Renal cortex interstitium (tissue), 11 donors: ENCODE results near the gene TMEM236. TPM values are rescaled to one million over a fixed set of nuclear protein-coding genes. Genes with fewer than 3 reads are reported as not detected.

Experiments
- DNase-seq, 11 donors: peaks; one replicate each; pipeline ENCODE4 v3.0.0-alpha.2; 2013; ENCODE audit warnings: low read depth in 9 of 11, low spot score in 4 of 11; ENCODE audit errors: extremely low read depth in 1 of 11
- polyA plus RNA-seq, 3 donors: library from polyadenylated mRNA; unstranded; fragments of 120-200 nt; gene quantifications; one replicate each; pipeline ENCODE4 v1.2.1, GENCODE V29; 2013; ENCODE audit not compliant: insufficient read length in 3 of 3

The TMEM236 gene
- polyA plus RNA-seq, 3 donors: 0.20 to 0.34 (median 0.29) TPM

GRCh38 chr10:17736223-17736622 lies 15.8 kb upstream of the TMEM236 start:
- no peak for DNase-seq

DNA sequence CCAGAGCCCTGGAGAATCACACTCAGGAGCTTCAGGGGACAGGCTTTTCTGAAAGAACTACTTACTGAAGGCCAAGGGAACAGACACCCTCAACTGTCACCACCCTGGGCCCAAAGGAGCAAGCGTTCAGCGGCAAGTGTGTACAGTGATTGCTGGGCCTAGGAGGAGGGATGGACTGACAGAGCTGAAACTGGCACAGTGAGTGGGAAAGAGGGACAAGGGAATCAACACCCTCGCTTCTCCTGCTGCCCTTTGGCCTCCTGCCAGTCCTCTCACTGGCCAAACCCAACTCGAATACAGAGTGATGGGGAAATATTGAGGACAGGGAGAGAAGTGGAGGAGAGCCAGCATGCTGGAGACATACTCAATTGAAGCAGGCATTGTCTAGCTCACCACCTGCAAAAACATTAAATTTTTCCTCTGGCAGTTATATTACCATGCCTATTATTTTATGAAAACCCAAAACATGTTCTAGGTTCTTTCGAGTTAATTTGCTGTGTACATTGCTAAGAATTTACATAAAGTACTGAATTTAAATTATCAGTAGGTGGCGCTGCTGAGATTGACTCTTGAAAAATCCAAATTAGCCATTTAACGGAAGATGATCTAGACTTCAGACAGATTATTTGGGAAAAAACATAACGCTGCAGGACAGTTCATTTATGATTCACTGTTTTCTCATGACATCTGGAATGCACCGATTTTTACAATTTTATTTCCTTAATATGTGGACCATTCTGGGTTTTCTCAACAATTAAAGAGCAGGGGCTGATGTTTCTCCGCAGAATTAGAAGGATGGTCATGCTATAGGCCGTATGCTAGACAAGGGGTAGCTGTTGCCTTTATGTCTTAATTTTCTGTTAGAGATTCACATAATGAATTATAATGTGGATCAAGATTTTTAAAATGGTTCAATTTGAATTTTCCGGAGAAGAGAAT lies 14.7 kb upstream of the TMEM236 start:
- DNase-seq: peak in 2 of 11 donors; percentile 16 to 25

DNA sequence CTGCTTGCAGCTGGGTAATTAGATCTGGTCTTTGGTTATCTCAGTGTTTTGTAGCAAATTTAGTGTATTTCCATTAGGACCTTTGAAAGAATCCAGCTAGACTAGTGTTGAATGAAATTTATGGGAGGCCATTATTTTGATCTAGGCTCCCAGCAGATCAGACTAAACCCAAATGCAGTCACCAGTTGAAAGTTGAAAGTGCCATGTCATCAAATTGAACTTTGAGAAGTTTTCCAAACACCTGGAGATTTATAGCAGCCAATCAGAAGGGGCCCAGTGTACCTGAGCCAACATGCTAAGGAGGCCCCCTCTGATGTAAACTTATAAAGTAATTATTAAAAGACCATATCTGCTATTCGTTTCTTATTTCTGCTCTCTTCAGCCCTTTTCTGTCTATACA lies 11.3 kb upstream of the TMEM236 start:
- DNase-seq: no peak

- peak in 5 of 11 donors; percentile 10 to 23 (median 20) for DNase-seq
Observed at GRCh38 chr10:17742918-17743317, 9.1 kb upstream of the TMEM236 start.

DNA sequence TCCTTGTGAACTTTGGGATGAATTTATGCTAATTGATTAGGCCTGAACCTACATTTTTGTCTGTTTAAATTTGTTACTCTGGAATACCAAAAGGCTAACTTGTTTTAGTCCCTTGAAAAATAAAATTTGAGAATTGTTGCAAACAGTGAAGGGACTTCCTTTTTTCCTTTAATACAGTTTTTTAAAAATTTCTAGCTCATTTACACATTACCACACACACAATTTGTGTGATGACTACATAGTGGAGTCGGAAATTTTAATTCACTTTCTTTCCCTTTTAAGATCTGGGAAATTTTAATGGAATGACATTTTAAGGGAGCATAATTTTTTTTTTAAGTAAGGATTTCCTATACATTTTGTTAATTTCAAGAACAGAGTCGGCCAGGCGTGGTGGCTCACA lies 8.6 kb upstream of the TMEM236 start:
- no peak for DNase-seq

- no peak for DNase-seq
Observed at GRCh38 chr10:17744341-17744861, 7.6 kb upstream of the TMEM236 start.

DNA sequence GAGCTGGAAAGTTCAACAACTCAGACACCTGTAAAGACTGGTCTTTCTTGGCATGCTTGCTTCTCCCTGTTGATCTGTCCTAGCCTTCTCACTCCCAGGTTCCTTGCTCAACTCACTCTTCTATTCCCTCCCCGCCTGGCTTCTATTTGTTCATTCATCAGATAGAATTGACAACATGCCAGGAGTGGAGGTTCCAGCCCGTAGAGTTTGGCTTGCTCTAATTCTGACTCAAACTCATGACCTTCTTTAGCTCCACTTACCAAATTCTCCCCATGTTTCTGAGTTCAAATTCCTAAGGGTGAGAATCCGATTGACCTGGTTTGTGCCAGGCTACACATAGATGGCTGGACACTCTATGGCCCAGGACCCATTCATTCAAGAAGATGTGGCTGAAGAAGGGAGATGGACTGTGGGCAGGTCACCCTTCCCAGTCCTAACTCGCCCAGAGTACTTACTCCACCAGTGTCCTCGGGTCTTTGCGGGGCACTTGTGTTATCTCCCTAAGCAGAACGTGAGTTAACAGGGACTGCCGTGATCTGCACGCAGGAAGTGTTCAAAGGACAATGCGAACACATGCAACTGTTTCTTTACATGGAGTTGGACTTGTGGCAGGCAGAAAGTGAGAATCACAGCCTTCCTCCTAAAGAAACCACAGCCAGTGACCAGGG lies 4.0 kb upstream of the TMEM236 start:
- DNase-seq: no peak

DNA sequence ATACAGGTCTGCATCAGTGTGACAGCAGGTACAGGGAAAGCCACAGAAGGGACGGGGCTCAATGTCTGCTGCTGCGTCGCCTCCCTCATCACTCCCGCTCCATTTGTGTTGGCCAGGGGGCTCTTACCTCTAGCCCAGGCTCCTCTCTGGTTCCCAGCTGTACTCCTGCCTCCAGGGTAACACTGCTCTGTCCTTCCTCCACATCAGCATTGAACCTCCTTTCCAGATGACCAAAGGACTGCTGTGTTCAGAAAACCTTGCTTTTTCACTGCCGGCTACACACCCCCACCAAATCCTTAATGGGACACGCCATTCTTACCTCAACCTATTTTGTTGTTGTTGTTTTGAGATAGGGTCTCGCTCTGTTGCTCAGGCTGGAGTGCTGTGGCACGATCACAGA lies 2.1 kb upstream of the TMEM236 start:
- DNase-seq: no peak

GRCh38 chr10:17756557-17757217 lies 4.7 kb downstream of the TMEM236 start:
- no peak for DNase-seq

GRCh38 chr10:17758200-17758599 lies 6.2 kb downstream of the TMEM236 start:
- DNase-seq: no peak

DNA sequence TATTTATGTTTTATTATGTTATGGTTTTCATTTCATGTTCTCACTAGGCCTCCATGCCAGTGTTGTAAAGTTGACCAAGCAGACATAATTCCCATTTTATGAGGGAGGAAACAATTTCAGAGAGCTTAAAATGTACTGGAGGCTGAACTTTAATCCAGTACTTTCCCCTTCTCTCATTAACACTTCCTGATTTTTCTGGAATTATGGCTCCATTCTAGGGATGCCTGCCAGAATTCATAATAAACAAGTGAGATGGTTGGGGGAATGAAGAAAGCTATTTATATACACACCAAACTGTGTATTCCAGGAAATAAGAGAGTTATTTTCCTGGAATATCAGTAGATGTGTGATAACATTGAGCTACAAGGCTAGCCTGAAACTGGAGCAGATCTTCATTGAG lies 6.9 kb downstream of the TMEM236 start:
- DNase-seq: no peak

GRCh38 chr10:17764142-17764541 lies 12.1 kb downstream of the TMEM236 start:
- no peak for DNase-seq

GRCh38 chr10:17765602-17766001 lies 13.6 kb downstream of the TMEM236 start:
- no peak for DNase-seq

- no peak for DNase-seq
Observed at GRCh38 chr10:17766731-17767130, 14.7 kb downstream of the TMEM236 start.

GRCh38 chr10:17768496-17768895 lies 16.5 kb downstream of the TMEM236 start:
- no peak for DNase-seq

DNA sequence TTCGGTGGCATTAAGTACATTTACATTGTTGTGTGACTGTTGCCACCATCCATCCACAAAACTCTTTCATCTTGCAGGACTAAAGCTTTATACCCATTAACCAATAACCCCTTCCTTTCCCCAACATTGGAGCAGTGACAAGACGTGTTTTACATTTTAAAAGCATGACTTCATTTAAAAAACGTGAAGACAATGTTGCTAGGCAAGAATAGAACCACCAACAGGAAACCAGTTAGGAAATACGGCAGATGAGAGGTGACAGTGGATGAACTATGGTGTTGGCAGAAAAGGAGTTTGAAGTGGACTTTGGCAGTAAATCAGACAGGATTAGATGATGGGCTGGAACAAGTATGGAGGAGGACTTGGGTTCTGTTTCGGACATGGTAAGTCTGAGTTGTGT lies 17.0 kb downstream of the TMEM236 start:
- no peak for DNase-seq

- DNase-seq: no peak
Observed at GRCh38 chr10:17771017-17771416, 19.0 kb downstream of the TMEM236 start.

DNA sequence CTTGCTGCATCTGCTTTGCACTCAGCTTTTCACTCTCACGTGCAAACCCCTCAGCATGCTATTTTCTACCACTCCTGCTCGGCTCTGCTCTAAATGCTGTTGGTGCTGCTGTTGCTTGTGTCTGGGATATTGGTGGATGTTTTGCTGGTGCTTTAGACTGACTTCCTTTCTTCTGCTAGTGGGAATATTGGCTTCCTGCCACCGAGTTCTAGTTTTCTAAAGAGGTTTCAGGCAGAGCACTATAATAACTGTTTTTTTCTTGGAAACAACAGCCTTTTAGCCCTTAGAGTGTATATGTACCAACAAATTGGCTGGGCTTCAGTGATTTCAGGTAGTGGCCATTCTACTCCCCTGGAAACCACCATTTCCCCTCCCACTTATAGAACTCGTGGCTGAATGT lies 27.8 kb downstream of the TMEM236 start:
- no peak for DNase-seq

- DNase-seq: no peak
Observed at GRCh38 chr10:17780727-17781126, 28.7 kb downstream of the TMEM236 start.

DNA sequence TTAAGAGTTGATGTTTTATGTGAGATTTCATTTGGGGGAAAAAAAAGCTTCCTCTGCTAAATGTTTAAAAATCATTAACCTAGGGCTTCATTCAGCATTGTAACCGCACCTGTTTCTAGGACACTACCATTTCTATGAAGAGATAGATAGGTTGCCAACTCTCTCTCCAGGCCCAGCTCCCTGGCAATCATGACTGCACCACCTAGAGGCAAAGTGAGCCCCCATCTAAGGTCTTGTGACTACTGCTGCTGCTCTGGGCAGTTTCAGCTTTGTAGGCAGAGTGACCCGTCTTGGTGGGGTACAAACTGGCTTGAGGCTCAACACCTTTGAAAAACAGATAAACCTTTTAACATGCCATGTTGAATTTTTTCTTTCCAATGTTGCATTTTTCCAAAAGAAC lies 29.9 kb downstream of the TMEM236 start:
- no peak for DNase-seq
